Measurements from ENCODE around the gene MACC1.
A peak's percentile ranks its signal among the peaks of the same experiment; 100 is the strongest.
"Not testable (repeated sequence)": the region's sequence is repeated elsewhere in the genome, so short reads cannot be mapped to it uniquely, and the experiment has no call there.

MACC1 gene

DNA sequence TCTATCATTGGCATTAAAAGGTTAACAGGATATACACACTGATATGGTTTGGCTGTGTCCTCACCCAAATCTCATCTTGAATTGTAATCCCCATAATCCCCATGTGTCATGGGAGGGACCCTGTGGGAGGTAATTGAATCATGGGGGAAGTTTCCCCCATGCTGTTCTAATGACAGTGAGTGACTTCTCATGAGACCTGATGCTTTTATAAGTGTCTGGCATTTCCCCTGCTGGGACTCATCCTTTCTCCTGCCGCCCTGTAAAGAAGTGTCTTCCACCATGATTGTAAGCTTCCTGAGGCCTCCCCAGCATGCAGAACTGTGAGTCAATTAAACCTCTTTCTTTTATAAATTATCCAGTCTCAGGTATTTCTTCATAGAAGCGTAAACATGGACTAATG, 9.4 kb downstream of the MACC1 start:
- not testable (repeated sequence) for DNase-seq (ENCODE audit: low read depth)

DNA sequence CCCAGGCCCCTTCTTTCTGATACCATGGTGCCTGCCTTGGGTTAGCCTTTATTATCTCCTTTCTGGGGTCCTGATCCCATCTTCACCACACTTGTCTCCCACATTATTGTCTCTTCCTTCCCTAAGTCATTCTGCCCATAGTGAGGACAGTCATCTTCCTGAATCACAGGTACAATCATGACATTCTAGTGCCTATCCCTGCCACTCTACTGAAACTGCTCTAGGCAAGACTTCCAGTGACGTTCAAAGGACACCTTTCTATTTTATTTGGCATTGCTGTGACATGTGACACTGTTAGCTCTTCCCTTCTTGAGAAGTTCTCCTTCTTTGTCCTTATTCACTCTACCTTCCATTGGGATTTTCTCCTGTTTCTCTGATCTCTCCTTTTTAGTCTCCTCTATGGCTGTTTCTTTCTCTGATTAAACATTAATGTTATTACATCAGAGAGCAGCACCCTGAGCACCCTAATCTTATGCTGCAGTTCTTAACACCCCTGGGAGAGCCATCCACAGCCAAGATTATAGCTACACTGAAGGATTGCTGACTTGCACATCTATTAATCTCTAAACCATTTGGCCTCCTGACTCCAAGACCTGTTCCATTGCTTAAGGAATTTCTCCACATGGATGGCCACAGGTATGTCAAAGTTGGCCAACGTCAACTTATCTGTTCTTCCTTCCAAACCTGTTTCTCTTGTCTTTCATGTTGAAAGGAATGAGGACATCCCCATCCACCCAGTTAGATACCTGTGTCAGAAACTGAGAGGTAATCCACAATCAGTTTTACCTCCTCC, 10.9 kb downstream of the MACC1 start:
- no peak for DNase-seq (ENCODE audit: low read depth)

DNA sequence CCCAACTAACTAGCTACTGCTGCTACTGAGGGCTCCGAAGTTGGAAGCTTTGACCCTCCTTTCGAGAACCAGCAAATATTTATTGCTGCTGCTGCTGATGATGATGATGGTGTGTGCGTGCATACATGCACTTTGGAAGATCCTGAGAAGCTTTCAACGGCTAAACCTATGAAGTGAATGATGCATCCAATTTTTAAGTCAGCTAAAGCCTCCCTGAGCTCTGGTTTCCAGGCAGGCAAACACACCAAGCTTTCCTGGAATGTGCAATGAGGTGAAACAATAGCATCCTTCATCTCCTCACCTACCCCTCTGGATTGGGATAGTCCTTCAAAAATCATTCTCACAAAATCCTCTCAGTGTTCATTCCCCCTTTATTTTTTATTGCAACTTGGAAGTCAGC, 13.9 kb downstream of the MACC1 start:
- DNase-seq (ENCODE audit: low read depth), result no peak

DNA sequence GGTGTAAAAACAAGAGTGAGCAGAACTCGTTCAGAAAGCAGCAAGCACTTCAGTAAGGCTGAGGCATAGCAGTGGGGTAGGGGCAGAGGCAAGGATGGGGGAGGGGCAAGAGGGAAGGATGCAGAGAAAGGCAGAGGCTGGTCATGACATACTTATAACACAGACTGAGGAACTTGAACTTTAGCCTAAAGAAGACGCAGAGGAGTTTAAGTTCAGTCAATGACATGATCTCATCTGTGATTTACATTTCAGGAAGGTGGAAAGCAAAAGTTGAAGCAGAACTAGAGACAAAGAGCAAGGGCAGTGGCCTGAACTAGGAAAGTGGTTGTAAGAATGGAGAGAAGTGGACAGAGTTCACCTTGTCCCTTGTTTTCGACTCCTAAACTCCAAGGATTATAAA, 15.8 kb downstream of the MACC1 start:
- no peak for DNase-seq (ENCODE audit: low read depth)

DNA sequence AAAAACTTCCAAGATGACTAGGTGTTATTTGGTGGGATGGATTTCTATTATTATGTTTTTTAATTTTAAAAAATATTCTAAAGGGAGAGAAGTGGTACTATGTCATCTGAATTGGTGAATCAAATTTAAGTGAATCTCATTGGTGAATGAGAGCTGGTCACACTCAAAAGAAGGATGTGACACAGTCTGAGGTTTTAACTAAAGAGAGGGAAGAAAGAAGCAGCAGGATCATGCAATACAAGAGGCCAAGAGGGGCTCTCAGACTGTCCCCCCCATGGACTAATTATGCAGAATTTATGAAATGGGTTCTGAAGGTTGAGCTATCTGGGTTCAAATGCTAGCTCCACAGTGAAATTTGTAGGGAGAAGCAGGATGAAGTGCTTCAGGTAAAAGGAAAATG, 16.2 kb downstream of the MACC1 start:
- no peak for DNase-seq (ENCODE audit: low read depth)

DNA sequence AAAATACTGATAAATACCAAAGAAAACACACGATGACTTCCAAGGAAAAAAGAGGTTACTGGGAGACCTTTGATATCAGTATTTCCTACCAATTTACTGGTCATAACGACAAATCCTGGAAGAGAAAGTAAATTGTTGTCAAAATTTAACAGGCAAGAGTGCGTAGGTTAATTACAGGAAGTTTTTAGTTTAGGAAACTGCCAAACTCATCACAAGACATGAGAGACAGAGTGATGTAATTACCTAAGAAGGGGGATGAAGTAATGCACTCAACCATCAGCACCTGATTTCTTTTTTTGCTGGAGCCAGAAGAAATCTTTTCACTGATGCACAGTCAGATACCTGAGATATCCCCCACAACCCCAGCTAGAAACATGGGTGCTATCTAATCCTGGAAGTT, 16.8 kb downstream of the MACC1 start:
- no peak for DNase-seq (ENCODE audit: low read depth)

DNA sequence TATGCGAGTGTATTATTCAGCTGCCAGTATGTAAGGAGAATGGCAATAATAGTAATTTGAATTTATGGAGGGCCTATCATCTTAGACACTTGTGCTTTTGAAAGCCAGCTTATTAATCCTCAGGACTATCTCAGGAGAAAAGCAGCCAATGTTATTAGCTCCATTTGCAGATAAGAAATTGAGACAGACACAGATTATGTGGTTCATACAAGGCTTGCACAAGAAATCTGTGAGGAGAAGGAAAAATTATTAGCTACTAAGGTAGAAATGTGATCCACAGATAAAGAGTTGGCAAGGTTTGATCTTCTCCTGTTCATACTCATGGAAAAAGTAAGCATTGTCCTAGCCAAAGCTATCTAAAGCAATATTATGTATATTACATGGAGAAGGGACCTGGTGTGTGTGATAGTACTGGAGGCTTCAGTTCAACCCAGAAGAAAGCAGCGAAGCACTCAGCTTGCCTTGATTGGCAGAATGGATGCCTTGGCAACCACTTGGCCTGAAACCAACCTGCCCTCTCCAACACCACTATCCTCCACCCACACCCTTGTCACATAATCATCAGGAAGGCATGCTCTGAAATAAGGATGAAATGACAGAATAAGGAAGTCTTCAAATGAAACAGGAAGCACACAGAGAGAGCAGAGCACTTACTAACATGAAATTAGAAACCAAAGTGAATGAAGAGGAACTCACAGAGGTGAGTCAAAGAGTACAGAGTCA, 18.0 kb downstream of the MACC1 start:
- peak; percentile 39 for DNase-seq (ENCODE audit: low read depth)

DNA sequence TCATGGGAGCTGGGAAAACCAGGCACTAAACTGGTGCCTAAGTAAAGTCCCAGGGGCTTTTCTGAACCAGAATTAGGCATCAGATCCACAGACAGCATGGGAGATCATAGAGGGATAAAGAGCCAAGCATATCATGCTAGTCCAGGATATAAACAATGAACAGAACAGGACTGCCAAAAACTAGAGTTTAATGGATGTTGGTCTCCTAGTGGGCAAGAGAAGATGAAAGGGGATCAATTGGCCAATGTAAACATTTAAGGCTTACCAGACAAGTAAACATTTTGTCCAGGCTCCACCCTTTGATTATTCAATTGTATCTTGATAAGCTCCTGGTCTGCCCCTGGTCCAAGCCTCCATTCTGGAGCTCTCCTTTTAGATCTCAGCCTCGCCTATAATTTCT, 18.9 kb downstream of the MACC1 start:
- no peak for DNase-seq (ENCODE audit: low read depth)

DNA sequence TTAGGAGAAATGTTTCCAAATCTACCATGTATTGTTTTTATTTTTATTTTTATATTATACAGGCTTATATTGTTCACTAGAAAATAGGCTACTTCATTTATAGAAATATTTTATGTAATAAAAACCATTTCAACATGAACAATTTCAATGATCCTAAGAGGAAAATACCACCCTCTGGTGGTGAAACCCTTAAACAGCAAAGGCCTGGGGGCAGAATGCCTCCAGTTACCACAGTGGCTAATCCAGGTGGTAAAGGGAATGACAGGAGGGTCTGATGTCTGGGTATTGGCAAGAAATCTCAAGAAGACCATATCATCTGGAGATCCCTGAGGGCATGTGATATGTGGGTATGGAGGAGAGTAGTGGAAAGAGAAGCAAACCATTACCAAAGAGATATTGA, 19.3 kb downstream of the MACC1 start:
- no peak for DNase-seq (ENCODE audit: low read depth)

DNA sequence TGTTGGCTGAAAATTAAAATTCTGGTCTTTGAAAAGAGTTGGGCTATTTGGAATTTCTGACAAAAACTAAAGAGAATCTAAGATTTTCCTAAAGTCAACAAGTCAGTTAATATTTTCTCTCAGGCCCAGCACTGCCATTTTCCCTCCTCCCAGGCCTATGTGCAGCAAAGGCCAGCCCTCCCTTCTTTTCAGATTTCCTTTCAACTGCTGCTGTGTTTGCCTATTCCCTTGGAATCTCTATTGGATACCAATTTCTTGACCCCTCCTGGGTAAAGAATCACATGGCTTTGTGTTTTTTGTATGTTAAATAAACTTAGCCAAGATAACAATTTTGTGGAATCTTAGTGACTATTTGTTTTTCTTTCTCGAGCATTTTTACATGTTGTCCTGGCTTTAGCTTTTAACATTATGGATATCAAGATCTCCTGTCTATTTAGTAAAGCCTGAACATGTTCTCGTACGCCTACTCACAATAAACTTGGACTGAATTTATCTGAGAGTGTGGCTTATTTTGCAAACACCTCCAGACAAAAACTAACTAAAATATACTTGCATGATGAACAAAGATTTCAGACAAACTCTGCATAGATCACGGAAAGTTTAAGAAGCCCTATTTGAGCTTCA, 19.9 kb downstream of the MACC1 start:
- no peak for DNase-seq (ENCODE audit: low read depth)

DNA sequence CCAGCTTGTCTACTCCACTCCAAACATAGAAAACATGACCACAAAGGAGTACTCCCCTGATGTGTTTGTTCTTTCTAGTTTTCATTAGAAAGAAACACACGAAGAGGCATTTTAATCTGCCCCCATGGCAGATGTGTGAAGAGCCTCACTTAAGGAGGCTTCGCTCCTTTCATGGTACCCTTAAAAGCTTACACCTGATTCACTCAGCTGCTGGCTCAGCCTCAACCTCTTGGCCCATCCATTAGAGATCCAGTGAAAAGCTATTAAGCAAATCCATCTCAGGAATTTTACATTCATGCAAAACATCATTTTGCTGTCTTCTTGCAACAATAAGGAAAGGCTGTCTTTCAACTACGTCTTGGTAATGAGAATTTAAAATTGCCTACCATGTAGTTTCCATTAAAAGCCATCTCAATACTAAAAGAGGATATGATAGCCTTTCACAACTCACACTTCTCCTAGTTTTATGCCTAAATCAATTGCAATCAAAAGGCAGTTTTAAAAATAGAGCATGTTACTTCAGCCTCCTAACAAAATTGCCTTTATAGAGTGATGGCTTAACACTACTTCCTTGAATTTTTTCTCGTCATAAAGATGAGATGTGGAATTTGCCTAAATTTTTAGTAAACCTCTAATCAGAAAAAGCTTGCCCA, 22.7 kb downstream of the MACC1 start:
- DNase-seq (ENCODE audit: low read depth), result no peak

DNA sequence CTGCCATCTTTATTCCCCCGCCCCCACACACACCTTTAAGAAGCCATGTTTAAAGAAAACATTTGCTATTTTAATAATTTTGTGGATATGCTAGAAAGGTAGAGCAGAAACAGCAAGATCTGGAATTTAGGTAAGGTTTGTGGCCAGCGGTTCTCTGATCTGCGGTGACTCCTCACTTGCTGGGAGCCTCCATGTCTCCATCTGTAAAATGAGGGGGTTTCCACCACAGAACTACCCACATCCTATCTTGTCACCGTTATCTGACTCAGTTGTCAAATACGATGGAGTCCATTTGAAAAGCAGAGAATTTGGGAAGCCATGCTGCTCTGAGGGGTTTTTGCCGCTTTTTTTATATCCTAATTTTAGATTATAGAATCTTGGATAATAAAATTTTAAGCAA, 23.3 kb downstream of the MACC1 start:
- no peak for DNase-seq (ENCODE audit: low read depth)

DNA sequence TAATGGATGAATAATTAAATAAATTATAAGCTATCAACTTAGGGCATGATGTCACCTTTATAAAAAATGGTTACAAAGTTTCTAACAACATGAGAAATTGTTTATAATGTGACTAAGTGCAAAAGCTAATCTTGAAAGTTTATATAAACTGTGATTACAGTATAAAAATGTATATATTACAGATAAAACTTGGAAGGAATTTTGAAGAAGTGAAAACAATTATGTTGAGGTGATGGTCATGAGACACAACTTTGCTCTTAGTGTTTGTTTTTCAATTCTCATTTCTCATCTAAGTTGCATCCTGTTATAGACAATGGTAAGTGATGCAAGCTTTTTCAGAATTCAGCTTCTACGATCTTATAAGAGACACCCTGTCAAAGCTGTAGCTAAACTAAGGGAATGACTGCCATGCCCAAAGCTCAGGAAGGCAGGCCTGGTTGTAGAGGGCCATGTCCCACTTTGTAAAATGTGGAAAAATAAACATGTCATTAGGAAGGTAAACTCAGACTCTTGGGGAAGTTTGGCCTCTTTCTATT, 23.9 kb downstream of the MACC1 start:
- DNase-seq (ENCODE audit: low read depth), result no peak

DNA sequence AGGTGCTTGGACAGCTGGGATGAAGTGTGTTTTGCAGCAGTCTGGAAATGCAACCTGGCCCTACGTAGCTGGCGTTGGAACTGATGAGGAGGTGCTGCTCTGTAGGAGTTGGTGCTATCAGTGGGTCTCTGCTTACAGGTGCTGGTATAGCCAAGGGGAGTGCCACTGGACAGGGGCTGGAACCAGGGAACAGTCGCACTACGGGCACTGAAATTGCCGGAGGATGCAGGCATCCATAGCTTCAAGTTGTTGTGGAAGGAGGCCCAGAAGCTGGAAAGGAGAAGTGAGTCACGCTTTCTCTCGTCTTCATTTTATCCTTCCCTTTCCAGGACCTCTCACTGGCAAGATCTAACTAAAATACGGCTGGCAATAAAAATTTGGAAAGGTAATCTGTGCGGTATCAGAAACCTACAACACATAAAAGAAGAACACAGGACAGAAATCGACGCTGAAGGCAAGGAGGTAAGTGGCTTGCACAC, 25.8 kb downstream of the MACC1 start:
- DNase-seq (ENCODE audit: low read depth), result no peak

DNA sequence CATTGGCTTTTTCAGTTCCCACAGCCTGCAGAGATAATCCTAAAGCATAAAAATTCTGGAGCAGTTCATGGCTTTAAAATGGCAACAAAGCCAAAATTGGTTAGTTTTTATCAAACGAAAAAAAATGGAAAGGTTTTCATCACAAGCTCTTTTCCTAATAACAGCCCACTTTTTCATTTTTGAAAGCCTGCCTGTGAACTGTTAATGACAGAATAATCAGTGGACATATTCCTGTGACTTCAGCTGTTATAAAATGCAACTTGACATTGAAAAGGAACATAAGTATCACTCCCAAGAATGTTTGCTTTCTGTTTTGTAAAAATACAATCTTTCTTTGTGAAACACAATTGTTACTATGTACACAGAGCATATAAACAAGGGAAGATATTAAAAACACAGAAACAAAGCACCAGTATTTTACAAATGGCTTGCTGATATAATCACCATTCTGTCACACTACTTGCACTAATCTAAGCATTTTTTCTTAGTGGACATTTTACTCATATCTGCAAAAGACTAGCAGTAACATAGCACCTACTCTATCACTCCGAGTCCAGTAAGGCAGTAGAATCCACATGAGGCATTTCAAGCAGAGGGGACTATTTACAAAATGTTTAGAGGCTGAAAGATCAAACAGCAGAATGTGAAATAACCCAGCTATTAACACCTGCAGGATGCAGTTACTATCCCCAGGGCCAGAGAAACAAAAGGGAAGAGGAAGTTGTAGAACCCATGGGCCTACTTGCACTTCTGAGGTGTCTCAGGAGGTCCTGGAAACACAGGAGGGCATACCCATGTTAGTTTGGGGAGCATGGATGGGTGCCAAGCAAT, 26.4 kb downstream of the MACC1 start:
- no peak for DNase-seq (ENCODE audit: low read depth)

DNA sequence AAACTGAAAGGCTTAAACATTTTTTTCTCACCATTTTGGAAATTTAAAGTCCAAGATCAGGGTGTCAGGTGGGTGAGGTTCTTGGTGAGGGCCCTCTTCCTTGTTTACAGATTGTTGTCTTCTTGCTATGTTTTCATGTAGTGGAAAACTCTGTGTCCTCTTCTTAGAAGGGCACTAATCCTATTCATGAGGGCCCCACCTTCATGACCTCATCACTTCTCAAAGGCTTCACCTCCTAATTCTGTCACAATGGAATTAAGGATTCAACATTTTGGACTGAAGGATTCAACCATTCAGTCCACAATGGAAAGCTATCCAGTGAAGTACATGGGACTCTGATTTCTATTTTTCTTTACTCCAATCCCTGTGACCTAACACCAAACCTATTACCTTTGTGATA, 27.3 kb downstream of the MACC1 start:
- DNase-seq (ENCODE audit: low read depth), result no peak

DNA sequence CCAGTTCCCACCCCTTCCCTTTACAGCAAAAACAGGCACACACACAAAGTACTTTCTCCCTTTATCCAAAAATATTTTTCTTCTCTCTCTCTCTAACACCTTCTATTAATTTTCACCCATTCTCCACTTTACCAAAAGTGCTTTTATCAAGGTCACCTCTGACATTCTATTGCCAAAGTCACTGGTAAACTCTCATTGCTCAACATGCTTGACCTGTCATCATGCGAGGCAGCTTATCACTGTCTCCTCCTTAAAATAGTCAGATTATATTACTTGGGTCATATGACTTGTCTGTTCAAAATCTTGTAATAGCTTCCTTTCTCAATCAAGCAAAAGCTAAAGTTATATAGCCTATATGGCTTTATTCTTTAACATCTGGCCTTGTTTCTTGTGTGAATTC, 28.6 kb downstream of the MACC1 start:
- DNase-seq (ENCODE audit: low read depth), result no peak

DNA sequence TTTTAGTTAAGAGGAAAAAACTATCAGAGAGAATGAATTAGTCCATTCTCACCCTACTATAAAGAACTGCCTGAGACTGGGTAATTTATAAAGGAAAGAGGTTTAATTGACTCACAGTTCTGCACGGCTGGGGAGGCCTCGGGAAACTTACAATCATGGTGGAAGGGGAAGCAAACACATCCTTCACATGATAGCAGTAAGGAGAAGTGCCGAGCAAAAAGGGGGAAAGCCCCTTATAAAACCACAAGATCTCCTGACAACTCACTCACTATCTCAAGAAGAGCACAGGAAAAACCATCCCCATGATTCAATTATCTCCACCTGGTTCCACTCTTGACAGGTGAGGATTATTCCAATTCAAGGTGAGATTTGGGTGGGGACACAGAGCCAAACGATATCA, 29.3 kb downstream of the MACC1 start:
- not testable (repeated sequence) for DNase-seq (ENCODE audit: low read depth)

DNA sequence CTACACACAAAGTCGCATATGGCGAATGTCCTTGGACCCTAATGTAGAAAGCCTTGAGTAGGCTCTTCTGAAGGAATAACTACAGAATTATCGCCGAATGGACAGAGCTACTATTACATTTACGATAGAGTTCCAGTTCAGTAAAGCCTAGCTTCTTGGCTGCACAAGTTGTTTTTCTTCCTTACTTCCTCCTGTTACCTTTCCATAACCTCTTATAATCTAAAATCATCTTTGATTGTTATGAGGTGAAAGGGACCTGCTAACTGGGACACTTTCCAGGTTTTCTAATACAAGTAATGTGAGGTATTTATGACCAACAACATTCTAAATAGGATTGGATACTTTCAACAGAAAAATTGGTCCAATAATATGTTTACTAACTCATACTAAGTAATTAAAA, 31.2 kb downstream of the MACC1 start:
- DNase-seq (ENCODE audit: low read depth), result no peak

DNA sequence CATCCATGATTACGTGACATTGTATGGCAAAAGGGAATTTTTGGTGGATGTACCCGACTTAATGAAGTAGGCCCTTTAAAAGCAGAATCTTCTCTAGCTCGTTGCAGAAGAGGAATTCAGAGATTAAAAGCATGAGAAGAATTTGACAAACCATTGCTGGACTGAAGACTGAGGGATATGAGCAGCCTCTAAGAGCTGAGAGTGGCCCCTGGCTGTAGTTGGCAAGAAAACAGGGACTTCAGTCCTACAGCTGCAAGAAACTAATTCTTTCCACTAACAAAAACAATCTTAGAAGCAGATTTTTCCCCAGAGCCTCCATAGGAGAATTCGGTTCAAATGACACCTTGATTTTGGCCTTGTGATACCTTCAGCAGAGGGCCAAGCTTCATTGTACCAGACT, 34.1 kb downstream of the MACC1 start:
- DNase-seq (ENCODE audit: low read depth), result no peak

DNA sequence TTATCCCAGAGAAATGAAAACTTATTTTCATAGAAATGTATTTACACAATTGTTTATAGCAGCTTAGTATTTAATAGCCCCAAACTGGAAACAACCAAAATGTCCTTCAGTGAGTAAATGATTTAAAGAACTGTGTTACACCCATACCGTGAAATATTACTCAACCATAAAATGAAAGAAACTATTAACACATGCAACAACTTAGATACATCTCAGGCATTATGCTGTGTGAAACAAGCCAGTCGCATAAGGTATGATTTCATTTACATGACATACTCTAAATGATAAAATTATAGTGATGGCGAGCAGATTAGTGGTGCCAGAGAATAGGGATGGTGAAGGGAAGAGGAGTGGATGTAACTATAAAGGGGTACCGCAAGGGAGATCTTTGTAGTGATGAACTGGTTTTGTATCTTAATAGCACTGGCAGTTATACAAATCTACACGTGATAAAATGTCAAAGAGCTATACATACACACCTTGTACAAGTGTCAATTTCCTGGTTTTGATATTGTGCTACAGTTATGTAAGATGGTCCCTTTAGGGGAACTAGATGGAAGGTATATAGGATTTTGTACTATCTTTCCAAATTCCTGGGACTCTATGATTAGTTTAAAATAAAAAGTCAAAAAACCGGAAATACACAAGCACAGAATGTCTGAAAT, 40.5 kb downstream of the MACC1 start:
- no peak for DNase-seq (ENCODE audit: low read depth)

Data from GM04503 (cell line).